ENCODE measurements around the gene AEBP2.

The AEBP2 gene

GRCh38 chr12:19518209-19518608, 78.9 kb downstream of the AEBP2 start:
- no peak for DNase-seq

DNA sequence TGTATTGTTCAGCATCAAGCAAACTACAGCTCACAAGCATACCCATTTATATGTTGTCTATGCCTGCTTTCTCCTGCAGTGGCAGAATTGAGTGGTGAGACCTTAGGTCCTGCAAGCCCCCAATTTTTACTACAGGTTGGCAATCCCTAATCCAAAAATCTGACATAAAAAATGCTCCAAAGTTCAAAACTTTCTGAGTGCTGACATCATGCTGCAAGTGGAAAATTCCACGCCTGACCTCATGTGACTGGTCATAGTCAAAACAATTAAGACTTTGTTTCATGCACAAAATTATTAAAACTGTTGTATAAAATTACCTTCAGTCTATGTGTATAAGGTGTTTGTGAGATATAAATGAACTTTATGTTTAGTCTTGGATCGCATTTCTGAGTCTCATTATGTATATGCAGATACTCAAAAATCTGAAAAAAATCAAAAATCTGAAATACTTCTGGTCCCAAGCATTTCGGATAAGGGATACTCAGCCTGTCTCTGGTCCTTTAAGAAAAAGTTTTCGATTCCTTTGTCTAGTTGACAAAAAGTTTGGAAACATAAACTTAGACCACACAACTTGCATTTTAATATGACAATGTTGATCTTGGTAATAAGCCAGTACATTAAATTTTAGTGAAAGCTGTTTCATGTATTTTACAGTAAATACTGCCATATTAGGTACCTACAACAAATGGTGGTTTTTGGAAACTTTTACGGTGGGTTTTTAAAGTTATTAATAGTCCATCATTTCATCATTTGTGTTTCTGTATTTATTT, 81.5 kb downstream of the AEBP2 start:
- no peak for DNase-seq

DNA sequence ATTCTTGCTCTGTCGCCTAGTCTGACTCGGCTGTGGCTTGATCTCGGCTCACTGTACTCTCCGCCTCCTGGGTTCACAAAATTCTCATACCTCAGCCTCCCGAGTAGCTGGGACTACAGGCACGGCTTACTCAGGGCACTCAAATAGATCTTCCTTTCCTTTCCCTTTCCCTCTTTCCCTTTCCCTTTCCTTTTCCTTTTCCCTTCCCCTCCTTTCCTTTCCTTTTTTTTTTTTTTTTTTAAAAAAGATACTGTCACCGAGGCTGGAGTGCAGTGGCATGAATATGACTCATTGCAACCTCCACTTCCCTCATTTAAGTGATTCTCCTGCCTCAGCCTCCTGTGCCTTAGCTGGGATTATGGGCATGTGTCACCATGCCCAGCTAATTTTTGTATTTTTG, 86.0 kb downstream of the AEBP2 start:
- DNase-seq, result no peak

DNA sequence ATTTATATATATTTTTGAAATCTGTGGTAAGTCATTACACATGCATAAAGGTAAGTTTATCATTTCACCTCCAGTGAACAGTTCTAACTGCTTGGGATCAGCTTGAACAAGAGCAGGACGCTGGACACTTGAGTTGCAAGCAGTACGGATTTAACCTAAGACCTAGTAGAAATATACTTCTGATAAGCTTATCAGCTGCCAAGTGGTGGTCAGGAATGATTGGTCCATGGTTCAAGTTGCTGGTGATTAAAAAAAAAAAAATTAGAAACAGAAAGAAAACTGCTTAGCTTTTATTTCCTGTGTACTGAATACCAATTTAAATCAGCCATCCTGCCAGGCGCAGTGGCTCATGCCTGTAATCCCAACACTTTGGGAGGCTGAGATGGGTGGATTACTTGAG, 88.6 kb downstream of the AEBP2 start:
- no peak for DNase-seq

DNA sequence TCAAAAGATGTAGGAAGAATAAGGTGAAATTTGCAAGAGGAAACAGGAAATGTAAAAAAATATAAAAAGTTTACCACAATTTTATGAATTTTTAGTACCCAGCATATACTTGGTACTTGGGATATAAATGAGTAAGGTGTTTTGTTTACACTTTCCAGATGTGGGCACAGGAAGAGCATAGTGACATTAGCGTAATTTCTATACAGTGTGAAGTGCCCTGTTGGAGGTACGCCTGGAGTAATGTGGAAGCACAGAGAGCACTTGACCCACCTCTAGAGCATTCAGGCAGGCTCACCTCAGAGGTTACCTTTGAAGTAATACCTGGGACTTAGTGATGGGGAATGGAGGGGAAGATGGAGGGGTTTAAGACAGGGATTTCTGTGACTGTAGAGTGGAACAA, 89.5 kb downstream of the AEBP2 start:
- DNase-seq, result no peak

- DNase-seq, result no peak
Measured at GRCh38 chr12:19529951-19530636, 90.8 kb downstream of the AEBP2 start.

DNA sequence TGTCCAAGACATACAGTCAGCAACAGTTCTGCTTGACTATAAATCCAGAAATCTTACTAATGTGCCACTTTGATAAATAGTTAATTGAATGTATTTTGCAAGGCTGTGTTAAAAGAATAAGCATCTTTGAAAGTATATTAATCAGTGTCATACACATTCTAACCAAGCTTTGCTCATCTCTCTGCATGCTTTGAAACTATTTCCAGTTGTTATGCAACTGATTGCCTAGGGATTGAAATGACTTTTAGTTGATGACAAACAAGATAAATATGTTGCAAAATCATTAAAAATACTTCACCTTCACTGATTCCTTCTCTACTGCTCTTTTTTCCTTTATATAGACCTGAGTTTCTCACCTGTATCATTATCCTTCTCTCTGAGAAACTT, 91.3 kb downstream of the AEBP2 start:
- DNase-seq, result no peak

GRCh38 chr12:19533567-19533966, 94.3 kb downstream of the AEBP2 start:
- no peak for DNase-seq

- DNase-seq, result no peak
Measured at GRCh38 chr12:19539071-19539470, 99.8 kb downstream of the AEBP2 start.

GRCh38 chr12:19539836-19540235, 100.5 kb downstream of the AEBP2 start:
- DNase-seq, result no peak

- no peak for DNase-seq
Measured at GRCh38 chr12:19542606-19543005, 103.3 kb downstream of the AEBP2 start.

- DNase-seq, result no peak
Measured at GRCh38 chr12:19544353-19544752, 105.1 kb downstream of the AEBP2 start.

DNA sequence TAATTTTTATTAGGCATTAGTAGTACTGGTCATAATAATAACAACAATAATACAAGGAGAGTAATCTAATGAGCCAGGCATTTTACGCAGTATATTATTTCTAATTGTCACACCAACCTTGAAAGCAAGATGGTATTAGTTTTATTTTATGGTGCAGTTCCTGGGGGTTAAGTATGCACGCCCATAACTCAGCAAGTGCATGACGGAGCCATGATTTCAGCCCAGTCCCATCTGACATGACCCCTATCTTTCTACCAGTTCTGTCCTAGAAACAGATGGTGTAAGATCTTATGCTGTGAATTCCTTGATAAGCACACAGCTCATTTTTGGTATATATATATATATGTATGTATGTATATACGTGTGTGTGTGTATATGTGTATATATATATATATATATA, 106.0 kb downstream of the AEBP2 start:
- DNase-seq, result no peak

DNA sequence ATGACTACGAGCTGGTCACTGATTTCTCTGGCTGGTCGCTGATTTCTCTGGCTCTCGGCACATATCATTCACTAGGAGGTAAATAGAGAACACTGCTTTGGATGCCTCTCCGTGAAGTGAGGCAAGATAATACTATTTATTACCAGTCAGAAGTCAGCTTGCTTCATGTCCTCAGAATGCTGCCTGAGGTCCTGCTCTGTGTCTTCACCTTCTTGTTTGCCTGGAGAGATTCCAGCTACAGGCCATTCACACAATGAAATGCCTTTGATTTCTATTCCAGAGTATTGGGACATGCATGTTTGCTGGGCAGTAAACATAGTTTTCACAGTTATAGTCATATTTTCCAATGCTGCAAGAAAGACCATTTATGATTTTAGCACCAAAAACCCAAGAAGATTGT, 106.7 kb downstream of the AEBP2 start:
- DNase-seq, result no peak

DNA sequence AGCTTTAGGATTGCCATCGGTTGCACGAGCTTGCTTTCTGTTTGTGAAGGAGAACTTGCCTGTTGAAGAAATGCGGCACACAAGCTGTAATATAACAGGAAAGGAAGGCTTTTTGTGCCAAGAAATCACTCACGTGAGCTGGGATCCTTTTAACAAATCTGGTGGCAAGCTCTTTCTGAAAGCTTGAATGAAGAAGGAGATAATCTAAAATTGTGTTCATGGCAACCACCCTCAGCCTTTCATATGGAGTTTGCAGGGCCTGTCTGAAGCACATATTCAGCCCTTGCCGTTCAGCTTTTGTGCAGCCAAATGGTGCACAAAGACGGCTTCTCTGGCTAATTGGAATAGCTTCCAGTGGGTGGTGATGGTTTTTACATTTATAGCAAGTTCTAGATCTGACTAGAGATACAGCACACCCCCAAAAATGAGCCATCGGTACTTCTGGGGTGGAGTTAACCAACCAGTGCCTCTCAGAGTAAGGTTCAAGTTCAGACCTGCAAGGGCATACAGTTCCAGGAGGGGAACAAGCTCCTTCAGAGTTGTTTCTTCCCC, 107.4 kb downstream of the AEBP2 start:
- DNase-seq, result no peak

GRCh38 chr12:19547271-19547671, 108.0 kb downstream of the AEBP2 start:
- no peak for DNase-seq

GRCh38 chr12:19548834-19549233, 109.5 kb downstream of the AEBP2 start:
- no peak for DNase-seq

DNA sequence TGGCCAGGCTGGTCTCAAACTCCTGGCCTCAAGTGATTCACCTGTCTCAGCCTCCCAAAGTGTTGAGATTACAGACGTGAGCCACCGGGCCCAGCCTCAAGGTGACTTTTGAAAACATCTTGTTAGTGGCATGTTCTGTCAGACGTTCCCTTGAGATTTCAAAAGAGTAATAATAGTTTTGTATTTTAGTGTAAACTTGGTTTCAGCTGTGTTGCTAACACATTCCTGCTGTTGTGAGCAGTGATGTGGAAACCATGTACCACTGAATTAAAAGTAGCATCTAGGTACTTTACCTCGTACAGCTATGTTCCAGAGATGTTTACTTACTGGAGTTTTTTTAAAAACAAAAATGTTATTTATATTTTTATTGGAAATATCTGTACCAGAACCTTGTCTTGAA, 111.3 kb downstream of the AEBP2 start:
- no peak for DNase-seq

GRCh38 chr12:19552441-19553097, 113.3 kb downstream of the AEBP2 start:
- peak; percentile 23 for DNase-seq

DNA sequence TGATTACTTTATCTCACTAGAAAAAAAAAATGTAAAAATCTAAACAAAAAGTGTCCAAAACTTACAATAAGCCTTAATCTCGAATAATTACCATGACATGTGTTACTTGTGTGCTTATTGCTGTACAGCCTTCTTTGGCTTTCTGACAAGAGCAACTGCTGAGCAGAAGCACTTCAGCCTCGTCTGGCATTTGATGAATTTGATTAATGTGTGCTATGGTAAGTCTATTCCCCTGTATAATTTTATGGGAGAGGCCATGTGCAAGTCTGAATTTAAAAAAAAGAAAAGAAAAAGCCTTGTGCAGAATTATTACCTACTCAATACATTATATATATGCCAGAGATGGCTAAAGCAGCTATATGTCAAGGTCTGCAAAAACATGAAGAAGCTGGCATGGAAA, 113.9 kb downstream of the AEBP2 start:
- no peak for DNase-seq

GRCh38 chr12:19561411-19561961, 122.2 kb downstream of the AEBP2 start:
- DNase-seq, result no peak
